Endodermal cell (in vitro differentiated cells): ENCODE results near the gene PHLDB2. TPM values are rescaled to one million over a fixed set of nuclear protein-coding genes. Genes with fewer than 3 reads are reported as not detected.

Experiments used
- DNase-seq: peaks from one replicate; pipeline ENCODE4 v3.0.0-alpha.2; 2017
- H3K27ac ChIP-seq: 2 replicates; pipeline ENCODE4 v1.5.1; 2013; ENCODE audit warnings: mild to moderate bottlenecking, low read depth, low read length, moderate library complexity
- H3K27me3 ChIP-seq: 2 replicates; pipeline ENCODE4 v1.6.1; 2013; ENCODE audit warnings: mild to moderate bottlenecking, low read length, moderate library complexity; ENCODE audit not compliant: insufficient read depth, control insufficient read depth, poor library complexity, severe bottlenecking
- H3K36me3 ChIP-seq: 2 replicates; pipeline ENCODE4 v1.7.0; 2013; ENCODE audit warnings: mild to moderate bottlenecking, low read length, moderate library complexity; ENCODE audit not compliant: control insufficient read depth, insufficient read depth
- H3K4me1 ChIP-seq: one replicate; pipeline ENCODE4 v1.7.0; 2013; ENCODE audit warnings: low read length; ENCODE audit not compliant: control insufficient read depth, insufficient read depth
- H3K4me3 ChIP-seq: 2 replicates; pipeline ENCODE4 v1.5.1; 2013; ENCODE audit warnings: mild to moderate bottlenecking, low read length, moderate library complexity
- H3K9ac ChIP-seq: 2 replicates; pipeline ENCODE4 v1.6.1; 2013; ENCODE audit warnings: mild to moderate bottlenecking, low read length, moderate library complexity; ENCODE audit not compliant: poor library complexity, severe bottlenecking; ENCODE audit errors: extremely low read depth
- H3K9me3 ChIP-seq: 2 replicates; pipeline ENCODE4 v1.6.1; 2013; ENCODE audit warnings: mild to moderate bottlenecking, low read length, moderate library complexity; ENCODE audit not compliant: control insufficient read depth
- H3K27ac Mint-ChIP-seq: 2 replicates; pipeline ENCODE4 v1.8.0; 2020; ENCODE audit warnings: mixed read lengths
- H3K27me3 Mint-ChIP-seq: 2 replicates; pipeline ENCODE4 v1.8.0; 2021; ENCODE audit warnings: mild to moderate bottlenecking, mixed read lengths; ENCODE audit not compliant: insufficient read depth
- H3K36me3 Mint-ChIP-seq: 2 replicates; pipeline ENCODE4 v1.8.0; 2020; ENCODE audit warnings: low read depth, mixed read lengths
- H3K4me1 Mint-ChIP-seq: 2 replicates; pipeline ENCODE4 v1.8.0; 2020; ENCODE audit warnings: mixed read lengths
- H3K4me3 Mint-ChIP-seq: 2 replicates; pipeline ENCODE4 v1.8.0; 2020; ENCODE audit warnings: mild to moderate bottlenecking, moderate library complexity, mixed read lengths
- H3K9me3 Mint-ChIP-seq: 2 replicates; pipeline ENCODE4 v1.8.0; 2020; ENCODE audit warnings: mild to moderate bottlenecking, mixed read lengths
- WGBS, 2 experiments: methylation state at CpG; one replicate each; pipeline versions ENCODE4 v1.1.5 to v1.1.7; 2013; ENCODE audit warnings: missing lambda C conversion rate in 2 of 2, mixed read lengths in 1 of 2; ENCODE audit not compliant: insufficient coverage in 1 of 2, insufficient read length in 1 of 2; 5-methylcytosine and 5-hydroxymethylcytosine counted together
- total RNA-seq, 2 donors: library from RNA; stranded (reverse); fragmentation: NEBNext Ultra II Directional in 1 of 2; extraction: Animal tissue kit (Norgen Biotek cat#: 25700) in 1 of 2; gene quantifications; 2 replicates in 1 of 2; 3 replicates in 1 of 2; pipeline ENCODE4 v1.2.1, GENCODE V29; 2021
- TF ChIP-seq, protein P1 (sequence below): fragments of 200-600 bp; sonication (generic); conservative IDR thresholded peaks from 2 replicates; pipeline ENCODE4 v1.5.0; 2021; ENCODE audit warnings: antibody characterized with exemption, mild to moderate bottlenecking

The PHLDB2 gene
- total RNA-seq, 2 donors from 2014 or later: 59.5 to 67.4 TPM

GRCh38 chr3:112000966-112001365, 141.9 kb downstream of the PHLDB2 start:
- peak overlapping the region; percentile 81 for H3K4me3 ChIP-seq
- H3K4me1 ChIP-seq: peaks cover 6% of the 10 kb centered on the region
- H3K36me3 ChIP-seq: no peaks in the 10 kb centered on the region
- Mint-ChIP-seq H3K4me1 (peaks cover 14% of the 10 kb centered on the region), H3K27me3 (peaks cover 38% of the 10 kb centered on the region), H3K4me3 (no peak overlapping the region), H3K9me3 (no peaks in the 10 kb centered on the region), H3K36me3 (no peaks in the 10 kb centered on the region), H3K27ac (no peak overlapping the region)
- peak overlapping the region; percentile 97 for H3K27ac ChIP-seq
- no peaks in the 10 kb centered on the region for H3K9me3 ChIP-seq
- TF ChIP-seq, protein P1, sequence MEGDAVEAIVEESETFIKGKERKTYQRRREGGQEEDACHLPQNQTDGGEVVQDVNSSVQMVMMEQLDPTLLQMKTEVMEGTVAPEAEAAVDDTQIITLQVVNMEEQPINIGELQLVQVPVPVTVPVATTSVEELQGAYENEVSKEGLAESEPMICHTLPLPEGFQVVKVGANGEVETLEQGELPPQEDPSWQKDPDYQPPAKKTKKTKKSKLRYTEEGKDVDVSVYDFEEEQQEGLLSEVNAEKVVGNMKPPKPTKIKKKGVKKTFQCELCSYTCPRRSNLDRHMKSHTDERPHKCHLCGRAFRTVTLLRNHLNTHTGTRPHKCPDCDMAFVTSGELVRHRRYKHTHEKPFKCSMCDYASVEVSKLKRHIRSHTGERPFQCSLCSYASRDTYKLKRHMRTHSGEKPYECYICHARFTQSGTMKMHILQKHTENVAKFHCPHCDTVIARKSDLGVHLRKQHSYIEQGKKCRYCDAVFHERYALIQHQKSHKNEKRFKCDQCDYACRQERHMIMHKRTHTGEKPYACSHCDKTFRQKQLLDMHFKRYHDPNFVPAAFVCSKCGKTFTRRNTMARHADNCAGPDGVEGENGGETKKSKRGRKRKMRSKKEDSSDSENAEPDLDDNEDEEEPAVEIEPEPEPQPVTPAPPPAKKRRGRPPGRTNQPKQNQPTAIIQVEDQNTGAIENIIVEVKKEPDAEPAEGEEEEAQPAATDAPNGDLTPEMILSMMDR: no peak
- peaks cover 10% of the 10 kb centered on the region for H3K27me3 ChIP-seq
- no peak overlapping the region for H3K9ac ChIP-seq
- WGBS, 2 experiments: 27% methylated on average over 2 of the region's 2 CpGs; no CpG with 5 or more reads in 1 of the 2 experiments
- no peak for DNase-seq

GRCh38 chr3:112001526-112001925, 142.5 kb downstream of the PHLDB2 start:
- Mint-ChIP-seq H3K27ac (no peak overlapping the region), H3K4me3 (no peak overlapping the region), H3K27me3 (peaks cover 38% of the 10 kb centered on the region), H3K36me3 (no peaks in the 10 kb centered on the region), H3K4me1 (peaks cover 14% of the 10 kb centered on the region), H3K9me3 (no peaks in the 10 kb centered on the region)
- Histone ChIP-seq H3K9ac (no peak overlapping the region), H3K9me3 (no peaks in the 10 kb centered on the region), H3K4me3 (peak overlapping the region; percentile 81), H3K27me3 (peaks cover 10% of the 10 kb centered on the region), H3K27ac (peak overlapping the region; percentile 97), H3K36me3 (no peaks in the 10 kb centered on the region), H3K4me1 (peaks cover 6% of the 10 kb centered on the region)
- TF ChIP-seq, protein P1: no peak
- DNase-seq: no peak
- WGBS, 2 experiments: 97% methylated on average over 2 of the region's 2 CpGs; no CpG with 5 or more reads in 1 of the 2 experiments

DNA sequence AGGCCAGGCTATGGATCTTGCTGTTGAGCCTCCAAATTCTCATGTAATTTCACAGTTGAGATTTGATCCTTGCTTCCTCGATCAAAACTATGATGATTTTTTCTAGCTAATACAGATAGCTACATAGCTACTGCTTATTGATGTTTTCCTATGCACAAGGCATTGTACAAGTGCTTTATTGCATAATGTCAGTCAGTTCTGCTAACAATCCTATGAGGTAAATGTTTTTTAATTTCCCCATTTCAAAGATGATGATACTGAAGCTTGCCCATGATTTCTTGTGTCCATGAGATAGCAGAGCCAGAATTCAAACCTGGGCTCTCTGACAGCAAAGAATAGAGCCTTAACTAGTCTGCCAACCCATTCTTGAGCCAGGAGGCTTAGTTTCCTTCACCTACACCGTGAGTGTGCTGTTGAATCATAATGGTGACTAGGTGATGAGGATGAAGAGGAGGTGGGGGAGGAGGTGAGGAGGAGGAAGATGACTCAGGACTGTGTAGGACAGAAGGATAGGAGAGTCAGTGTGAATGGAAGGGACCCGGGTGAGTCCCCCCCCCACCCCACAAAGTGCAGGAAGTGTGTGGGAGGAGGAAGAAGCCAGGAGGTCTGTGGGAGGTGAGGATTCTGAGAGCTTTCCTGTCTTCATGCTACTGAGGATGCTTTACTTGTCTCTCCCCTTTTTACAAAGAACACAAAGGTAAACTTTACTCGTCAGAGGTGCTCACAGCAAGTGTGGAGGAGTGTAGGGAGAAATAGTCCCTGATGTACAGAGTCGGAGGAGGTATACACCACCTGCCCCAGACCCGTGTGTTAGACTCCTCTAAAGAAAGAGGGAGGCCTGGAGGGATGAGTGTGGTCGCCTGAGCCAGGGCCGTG, 143.3 kb downstream of the PHLDB2 start:
- H3K9me3 Mint-ChIP-seq: no peaks in the 10 kb centered on the region
- H3K36me3 Mint-ChIP-seq: no peaks in the 10 kb centered on the region
- Histone ChIP-seq H3K9ac (no peak overlapping the region), H3K27ac (no peak overlapping the region), H3K4me1 (peaks cover 6% of the 10 kb centered on the region), H3K9me3 (no peaks in the 10 kb centered on the region), H3K27me3 (peaks cover 10% of the 10 kb centered on the region), H3K36me3 (no peaks in the 10 kb centered on the region), H3K4me3 (no peak overlapping the region)
- 79 to 81% methylated on average over 6 to 7 of the region's 8 CpGs for WGBS, 2 experiments
- TF ChIP-seq, protein P1: no peak
- peaks cover 35% of the 10 kb centered on the region for H3K27me3 Mint-ChIP-seq
- H3K27ac Mint-ChIP-seq: no peak overlapping the region
- H3K4me3 Mint-ChIP-seq: no peak overlapping the region
- peaks cover 14% of the 10 kb centered on the region for H3K4me1 Mint-ChIP-seq
- no peak for DNase-seq
